KBM-7 (cell line): Measurements from ENCODE around the gene TATDN3.
"Not testable (repeated sequence)": the region's sequence is repeated elsewhere in the genome, so short reads cannot be mapped to it uniquely, and the experiment has no call there.

ENCODE experiments used
- DNase-seq: peaks from one replicate; pipeline ENCODE4 v3.0.0-alpha.2; 2015
- in situ Hi-C: fragments of 300-500 bp; cut with MboI; formaldehyde crosslinking; loops from 2 replicates; pipeline ENCODE4 v1.14.3; 2020; ENCODE audit warnings: low sequenced_read_pairs, low pct_unique_long_range_greater_than_20kb, mixed read lengths

TATDN3 gene

GRCh38 chr1:212863345-212863744 lies 71.7 kb downstream of the TATDN3 start:
- DNase-seq = not testable (repeated sequence)

DNA sequence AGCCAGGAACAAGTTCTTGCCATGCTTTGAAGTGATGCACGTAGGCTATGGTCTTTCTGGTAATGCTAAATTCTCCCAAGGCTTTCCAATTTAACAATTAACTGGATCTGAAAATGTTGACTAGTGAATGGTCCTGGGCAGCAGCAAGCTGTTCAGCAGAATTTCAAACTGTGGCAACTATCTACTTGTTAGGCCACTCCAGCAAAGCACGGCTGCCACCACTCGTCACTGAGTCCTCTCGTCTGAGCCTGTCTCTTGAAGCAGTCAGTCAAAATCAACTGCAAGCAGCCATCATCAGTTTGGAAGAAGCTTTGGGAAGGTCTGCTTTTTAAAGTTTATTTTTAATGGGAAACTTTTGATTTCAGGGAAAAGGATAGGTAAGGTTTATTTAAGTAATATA lies 72.5 kb downstream of the TATDN3 start:
- in situ Hi-C loops = no loop called here
- no peak for DNase-seq

More at GRCh38 chr1:212863345-212863744, 71.7 kb downstream of the TATDN3 start:
- in situ Hi-C loops = not testable (repeated sequence)
